HG03432 (cell line): ENCODE data around the gene PAPOLB.

Experiments used
- ATAC-seq: cut with Tn5 transposase; IDR thresholded peaks from one replicate; pipeline ENCODE4 v1.9.1; 2021; ENCODE audit warnings: mild to moderate bottlenecking, moderate library complexity; ENCODE audit not compliant: unreplicated experiment

The PAPOLB gene

DNA sequence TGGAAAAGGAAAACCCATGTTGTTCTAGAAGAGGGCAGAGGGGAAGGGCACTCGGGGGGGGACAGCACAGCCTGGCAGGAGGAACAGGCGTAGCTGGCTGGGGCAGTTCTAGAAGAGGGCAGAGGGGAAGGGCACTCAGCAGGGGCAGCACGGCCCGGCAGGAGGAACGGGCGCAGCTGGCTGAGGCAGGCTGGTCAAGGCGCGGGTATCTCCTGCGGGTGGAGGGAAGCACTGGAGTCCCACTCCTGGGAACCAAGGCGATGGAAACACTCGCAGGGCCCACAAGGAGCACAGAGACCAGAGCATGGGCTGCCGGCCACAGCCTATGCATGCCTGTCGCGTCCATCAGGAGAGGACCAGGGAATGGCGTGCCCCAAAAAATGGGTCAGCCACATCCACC is 36.7 kb downstream of the PAPOLB start:
- no peak for ATAC-seq

- no peak for ATAC-seq
Measured at GRCh38 chr7:4824120-4824775, 37.6 kb downstream of the PAPOLB start.

GRCh38 chr7:4823441-4824119 is 38.2 kb downstream of the PAPOLB start:
- ATAC-seq, result no peak

DNA sequence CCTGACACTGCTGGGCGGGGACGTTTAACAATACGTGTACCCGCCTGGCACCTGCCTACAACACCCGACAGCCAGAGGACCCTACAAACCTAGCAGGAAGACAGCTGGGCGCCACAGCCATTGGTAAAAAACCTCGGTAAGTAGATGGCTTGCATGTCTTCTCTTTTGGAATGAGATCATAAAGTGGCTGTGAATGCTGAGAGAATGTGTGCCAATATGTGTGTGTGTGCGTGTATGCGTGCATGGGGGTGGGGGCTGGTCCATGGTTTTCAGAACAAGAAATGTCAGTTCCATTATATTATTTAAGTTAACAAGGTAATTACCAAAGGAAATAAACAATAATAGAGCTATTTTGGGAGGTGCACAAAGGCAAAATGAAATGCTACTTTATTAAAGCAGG is 39.2 kb downstream of the PAPOLB start:
- no peak for ATAC-seq

DNA sequence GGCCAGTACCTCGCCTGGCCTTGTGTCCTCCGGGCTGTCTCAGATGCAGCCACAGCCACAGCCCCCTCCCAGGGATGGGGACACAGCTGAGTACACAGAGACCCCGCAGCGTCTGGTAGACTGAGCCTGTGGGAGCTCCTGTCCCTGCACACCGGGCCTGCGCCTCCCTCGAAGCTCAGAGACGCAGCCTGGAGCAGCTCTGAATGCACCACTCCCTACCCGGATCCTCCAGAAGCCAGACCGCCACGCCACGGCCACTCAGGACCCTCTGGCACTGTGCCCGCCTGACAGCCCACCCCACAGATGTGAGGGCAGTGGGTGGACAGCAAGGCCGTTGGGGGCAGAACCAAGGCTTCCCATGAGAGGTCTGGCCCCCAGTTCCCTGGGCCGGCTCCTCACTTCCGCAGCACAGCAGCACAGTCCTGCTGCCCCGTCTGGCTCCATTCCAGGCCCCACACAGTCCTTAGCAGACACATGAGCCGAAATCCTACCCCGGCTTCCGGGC is 40.8 kb downstream of the PAPOLB start:
- ATAC-seq, result no peak

GRCh38 chr7:4820405-4820966 is 41.3 kb downstream of the PAPOLB start:
- ATAC-seq, result no peak

GRCh38 chr7:4819560-4820404 is 42.0 kb downstream of the PAPOLB start:
- ATAC-seq, result no peak

GRCh38 chr7:4818000-4818794 is 43.6 kb downstream of the PAPOLB start:
- no peak for ATAC-seq

GRCh38 chr7:4817178-4817901 is 44.5 kb downstream of the PAPOLB start:
- ATAC-seq, result no peak

DNA sequence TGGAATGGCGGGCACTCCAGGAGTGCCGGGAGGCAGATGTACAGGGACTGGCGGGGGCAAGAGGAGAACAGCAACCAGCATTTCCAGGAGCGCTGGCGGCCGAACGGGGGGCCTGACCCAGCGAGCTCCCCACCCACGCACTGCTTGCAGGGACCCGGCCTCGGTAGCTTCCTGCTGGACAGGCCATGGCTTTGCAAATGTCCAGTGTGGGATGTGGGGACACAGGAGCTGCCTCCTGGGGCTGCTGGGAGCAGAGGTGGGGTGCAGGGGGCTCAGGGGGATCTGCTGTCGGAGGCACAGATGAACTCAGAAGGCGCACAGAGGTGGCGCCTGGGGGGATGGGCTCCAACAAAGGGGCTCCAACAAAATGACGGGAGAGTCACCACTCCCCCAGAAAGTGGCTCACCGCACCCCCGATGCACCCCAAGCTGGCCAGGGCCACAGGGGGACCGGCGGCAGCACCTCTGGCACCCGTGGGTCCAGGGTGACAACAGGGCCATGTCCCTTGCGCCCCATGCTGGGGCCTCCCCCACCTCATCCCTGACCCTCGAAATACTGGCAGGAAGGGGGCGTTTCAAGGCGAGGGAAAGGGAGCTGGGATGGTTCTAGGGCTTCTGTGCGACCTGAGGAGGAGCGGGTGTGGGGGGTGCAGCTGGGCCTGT is 45.3 kb downstream of the PAPOLB start:
- ATAC-seq, result no peak

GRCh38 chr7:4815609-4816418 is 46.0 kb downstream of the PAPOLB start:
- ATAC-seq, result no peak

DNA sequence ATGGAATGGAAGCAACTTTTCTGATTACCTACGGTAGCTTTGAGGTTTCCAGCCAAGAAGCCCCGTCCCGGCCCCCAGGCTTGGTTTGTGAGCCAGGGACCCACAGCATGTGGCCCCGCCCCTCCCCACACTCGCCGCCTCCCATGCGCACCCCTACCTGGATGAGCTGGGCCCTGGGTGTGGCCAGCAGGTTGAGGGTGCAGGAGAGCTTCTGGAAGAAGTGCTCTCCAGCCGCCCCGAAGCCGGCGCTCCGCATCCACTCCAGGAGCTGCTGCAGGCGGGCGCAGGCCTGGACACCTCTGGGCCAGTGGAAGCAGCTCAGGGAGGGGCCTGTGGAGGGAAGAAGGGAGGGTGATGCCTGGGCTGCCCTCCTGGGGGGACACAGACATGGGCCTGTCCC is 46.7 kb downstream of the PAPOLB start:
- no peak for ATAC-seq

DNA sequence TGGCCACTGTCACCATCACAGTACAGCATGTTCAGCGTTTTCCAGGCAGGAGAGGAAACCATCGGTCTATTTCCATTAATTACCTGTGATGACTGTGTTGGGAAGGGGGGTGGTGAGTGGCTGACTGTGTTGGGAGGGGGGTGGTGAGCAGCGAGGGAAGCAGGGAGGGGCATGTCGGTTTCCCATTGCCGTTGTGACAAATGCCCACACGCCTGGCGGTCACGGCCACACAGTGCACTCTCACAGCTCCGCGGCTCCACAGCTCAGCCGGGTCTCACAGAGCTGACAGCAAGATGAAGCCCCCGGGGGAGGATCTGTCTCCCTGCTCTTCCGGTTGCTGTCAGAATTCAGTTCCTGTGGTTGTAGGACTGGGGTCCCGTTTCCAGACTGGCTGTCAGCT is 47.4 kb downstream of the PAPOLB start:
- no peak for ATAC-seq

DNA sequence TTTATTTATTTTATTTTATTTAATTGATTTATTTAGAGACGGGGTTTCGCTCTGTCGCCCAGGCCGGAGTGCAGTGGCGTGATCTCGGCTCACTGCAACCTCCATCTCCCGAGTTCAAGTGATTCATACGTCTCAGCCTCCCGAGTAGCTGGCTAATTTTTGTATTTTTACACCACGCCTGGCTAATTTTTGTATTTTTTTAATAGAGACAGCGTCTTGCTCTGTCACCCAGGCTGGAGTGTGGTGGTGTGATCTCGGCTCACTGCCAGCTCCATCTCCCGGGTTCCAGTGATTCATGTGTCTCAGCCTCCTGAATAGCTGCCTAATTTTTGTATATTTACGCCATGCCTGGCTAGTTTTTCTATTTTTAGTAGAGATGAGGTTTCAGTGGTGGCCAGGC is 52.2 kb downstream of the PAPOLB start:
- no peak for ATAC-seq

DNA sequence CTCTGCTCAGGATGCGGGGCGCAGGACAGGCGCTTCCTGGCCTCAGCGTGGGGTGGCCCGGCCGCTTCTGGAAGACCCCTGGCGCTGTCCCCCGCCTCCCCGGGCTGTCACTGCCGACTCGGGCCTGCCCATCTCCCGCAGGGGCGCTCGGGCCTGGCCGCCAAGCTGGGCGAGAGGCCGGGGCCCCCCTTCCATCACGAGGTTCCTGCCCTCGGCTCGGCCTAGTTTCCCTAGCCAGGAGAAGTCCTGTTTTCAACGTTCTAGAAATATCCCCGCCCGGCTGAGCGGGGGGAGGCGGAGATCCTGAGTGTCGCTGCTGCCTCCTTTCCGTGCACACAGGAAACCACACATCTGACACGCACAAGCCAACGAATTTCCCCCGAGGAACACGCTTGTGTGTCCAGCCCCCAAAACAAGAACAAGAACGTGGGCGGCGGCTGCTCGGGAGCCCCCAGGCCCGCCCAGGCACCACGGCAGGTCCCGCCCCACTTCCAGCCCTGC is 52.7 kb downstream of the PAPOLB start:
- ATAC-seq, result no peak

GRCh38 chr7:4808565-4808964 is 53.3 kb downstream of the PAPOLB start:
- ATAC-seq, result no peak

- ATAC-seq, result no peak
Measured at GRCh38 chr7:4808026-4808425, 53.8 kb downstream of the PAPOLB start.
